ENCODE data around the gene TAS2R39. TPM values are rescaled to one million over a fixed set of nuclear protein-coding genes. Genes with fewer than 3 reads are reported as not detected.

Gene TAS2R39
- polyA plus RNA-seq, 12 donors: not detected

DNA sequence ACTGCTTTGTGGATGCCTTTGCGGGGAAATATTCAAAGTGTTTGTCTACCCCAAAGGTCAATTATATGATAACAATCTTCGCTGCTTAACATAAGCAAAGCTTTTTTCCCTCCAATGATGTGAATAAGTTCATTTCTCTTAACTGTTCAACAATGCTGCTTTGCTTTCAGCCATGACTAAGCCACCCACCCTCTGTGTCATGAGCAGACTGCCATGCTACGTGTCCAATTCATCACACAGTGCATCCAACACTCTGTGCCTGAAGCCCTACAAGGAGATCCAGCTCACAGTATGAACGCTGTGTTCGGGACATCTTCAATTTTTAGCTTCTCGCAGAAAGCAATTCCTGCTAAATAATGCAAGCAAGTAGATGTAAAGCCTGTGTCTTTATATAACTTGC lies 32.9 kb downstream of the TAS2R39 start:
- DNase-seq: no peak

DNA sequence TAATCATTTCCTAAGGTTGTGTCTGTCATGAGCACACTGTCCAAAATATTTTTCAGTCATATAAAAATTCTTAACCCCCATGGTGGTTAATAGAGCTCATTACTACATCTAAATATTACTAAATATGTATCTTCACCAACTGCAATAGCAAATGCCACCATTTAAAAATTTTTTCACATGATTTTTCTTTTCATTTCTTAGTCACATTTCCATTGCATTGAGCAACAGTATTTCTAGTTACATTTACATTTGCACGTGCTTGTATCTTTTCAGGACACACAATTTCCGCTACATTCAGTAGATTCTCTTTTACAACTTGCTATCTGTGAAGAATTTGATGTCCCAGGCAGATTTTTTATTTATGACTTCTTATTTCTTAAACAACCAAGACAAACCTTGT lies 33.5 kb downstream of the TAS2R39 start:
- DNase-seq: no peak

DNA sequence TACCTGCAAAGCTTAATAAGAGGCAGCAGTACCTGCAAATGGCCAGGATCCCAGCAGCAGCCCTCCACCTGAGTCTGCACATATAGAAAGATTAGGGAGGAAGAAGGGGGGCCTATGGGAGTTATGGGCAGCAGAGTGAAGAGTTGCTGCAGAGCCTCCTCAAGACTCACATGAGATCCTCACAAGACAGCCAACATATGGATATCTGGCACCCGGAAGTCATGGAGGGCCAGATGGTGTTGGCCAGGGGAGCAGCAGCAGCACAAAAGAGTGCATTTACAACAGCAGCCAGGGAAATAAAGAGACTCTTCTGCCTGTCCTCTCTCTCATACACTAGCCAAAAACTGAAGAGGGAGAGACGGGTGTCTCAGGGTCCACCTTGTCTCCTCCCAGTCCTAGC lies 34.6 kb downstream of the TAS2R39 start:
- DNase-seq: no peak

DNA sequence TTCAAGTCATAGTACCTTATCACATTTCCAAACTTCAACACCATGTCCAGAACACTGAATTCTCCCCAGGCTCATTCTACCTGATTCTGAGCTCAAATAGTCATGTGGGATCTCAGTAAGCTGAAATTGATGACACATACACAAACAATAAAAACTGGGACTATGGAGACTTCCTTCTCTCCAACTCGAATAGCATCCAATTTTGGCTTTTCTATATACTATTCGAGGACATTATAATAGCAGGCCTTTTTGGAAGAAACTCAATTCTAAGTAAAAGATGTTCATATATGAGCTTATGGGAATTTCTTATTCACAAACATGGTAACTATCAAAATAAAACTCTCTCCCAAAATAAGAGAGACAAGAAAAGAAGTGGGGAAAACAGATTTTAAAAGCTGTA lies 38.1 kb downstream of the TAS2R39 start:
- DNase-seq: peak; percentile 35

DNA sequence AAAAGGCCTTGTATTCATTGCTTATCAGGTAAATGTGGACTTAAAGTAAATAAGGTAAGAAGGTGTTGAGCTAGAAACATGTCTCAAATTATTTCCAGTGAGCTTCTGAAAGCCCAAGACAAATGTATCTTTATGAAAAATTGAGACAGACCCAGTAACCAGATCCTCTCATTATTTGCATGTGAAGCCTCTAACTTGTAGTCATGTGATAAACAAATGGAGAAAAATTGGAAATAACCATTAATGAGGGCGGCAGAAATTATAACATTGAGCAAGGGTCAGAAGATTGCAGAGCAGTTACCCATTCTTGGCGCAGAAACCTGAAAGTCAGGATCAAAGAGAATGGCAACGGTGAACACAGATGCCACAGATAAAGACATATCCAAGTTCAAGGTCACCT lies 38.5 kb downstream of the TAS2R39 start, which contains the start of gene TAS2R40:
TSS of gene TAS2R40 (plus strand) at position 301 of the 400 bp plus-strand sequence. CDS start at position 343, 42 bp downstream.
- DNase-seq: no peak

DNA sequence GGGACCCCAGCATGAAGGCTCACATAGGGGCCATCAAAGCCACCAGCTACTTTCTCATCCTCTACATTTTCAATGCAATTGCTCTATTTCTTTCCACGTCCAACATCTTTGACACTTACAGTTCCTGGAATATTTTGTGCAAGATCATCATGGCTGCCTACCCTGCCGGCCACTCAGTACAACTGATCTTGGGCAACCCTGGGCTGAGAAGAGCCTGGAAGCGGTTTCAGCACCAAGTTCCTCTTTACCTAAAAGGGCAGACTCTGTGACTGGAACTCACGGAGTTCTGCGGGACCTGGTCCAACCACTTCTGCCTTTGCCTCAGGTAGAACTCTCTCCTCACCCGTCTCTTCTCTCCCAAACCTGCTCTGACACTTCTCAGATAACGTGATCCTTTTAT lies 39.6 kb downstream of the TAS2R39 start:
- no peak for DNase-seq

DNA sequence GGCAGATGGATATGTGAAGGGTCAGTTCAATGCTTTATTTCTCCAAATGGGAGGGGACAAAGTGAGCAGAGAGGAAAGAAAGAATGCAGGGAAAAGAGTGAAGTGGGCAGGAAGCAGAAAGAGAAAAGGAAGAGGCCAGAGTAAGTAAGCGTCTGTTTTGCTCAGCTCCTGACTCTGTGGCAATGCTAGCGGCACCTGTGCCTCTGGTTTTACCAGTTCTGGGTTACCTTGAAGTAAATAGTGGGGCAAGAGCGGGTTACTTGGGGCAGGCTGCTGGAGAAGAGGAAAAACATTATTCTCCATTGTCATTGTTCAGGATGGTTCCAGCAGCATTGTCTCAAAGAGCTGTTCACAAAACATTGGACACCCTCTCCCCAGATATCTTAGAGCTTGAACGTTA lies 40.6 kb downstream of the TAS2R39 start:
- no peak for DNase-seq

DNA sequence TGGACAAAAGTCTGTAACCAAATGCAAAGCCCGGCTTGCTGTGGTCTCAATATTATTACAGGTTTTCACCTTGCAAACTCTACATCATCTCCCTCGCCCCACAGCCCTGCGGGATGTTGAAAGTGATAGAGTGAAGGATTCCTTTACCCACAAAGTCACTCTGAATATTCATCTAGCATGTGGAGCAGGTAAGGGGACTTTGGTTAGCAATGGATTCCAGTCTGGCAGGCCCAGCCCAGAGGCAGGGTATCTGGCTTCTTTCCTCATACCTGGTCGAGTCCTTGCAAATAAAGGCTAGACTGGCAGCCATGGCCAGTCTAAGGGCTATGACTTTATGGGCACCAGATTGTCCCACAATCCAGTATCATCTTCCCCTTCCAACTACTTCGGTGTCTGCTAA lies 41.8 kb downstream of the TAS2R39 start:
- no peak for DNase-seq

DNA sequence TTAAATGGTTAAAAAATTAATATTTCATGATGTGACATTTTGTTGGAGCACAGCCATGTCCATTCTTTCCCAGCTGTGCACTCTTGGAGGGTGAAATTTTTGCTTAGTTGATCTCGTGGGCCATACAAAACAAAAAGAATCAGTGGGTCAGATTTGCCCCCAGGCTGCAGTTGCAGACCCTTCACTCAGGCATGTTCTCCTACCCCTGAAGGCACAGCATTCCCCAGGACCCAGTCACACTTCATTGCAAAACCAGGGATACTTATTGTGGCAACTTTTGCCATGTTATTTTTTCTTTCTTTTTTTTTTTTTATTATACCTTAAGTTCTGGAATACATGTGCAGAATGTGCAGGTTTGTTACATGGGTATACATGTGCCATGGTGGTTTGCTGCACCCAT lies 44.6 kb downstream of the TAS2R39 start:
- no peak for DNase-seq

DNA sequence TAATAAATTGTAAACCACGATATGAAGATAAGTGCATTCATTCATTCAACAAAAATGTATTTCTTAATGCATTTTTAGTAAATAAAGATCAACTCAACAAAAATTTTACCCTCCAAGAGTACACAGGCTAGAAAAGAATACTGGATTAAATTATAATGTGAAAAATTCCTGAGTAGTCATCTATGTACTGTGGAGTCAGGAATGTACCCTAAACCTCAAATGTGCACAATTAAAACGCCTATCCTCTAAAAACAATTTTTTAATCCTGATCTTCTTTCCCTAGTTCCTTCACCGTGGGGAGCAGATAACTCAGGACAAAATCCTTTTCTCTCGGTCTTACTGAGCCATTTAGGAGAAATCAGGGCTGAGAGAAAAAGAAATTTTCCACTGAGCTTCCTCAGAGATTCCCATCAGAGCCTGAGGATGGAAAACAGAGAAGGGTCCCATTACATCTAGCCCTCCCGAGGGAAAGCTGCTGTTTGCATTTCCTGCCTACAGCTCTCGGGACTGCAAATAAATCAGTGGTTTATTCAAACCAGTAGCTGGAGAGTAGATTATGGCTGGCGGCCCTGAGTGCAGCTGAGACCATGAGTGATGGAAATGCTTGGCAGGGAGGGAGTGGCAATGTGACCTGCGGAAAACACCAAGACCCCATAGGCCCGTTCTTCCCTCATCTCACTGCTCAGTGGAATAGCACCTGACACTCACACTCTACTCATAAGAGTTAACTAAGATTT lies 46.0 kb downstream of the TAS2R39 start:
- no peak for DNase-seq

DNA sequence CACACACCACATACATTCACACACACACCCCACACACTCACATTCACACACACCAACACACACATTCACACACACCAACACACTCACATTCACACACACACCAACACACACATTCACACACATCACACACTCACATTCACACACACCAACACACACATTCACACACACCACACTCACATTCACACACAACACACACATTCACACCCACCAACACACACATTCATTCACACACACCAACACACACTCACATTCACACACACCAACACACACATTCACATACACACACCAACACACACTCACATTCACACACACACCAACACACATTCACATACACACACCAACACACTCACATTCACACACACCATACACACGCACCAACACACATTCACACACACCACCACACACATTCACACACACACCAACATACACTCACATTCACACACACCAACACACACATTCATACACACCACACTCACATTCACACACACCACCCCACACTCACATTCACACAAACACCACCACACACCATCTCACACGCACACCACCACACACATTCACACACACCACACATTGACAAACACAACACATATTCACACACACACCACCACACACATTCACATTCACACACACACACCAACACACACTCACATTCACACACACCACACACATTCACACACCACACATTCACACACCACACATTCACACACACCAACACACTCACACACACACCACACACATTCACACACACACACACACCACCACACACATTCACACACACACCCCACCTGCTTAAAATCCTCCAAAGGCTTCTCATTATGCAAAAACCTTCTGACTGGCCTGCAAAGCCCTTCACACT lies 47.6 kb downstream of the TAS2R39 start:
- no peak for DNase-seq

Other genes starting within 250 kb of the TAS2R39 start
- gene TRPV5, start 249.7 kb upstream of the TAS2R39 start, polyA plus RNA-seq (ENCODE audit: insufficient read length in 12 of 12): under 1 TPM in 6 of 12 donors, not detected in 6; 0.05 to 0.18 (median 0.10) TPM
- under 1 TPM in 7 of 12 donors, not detected in 5; 0.21 to 0.70 (median 0.52) TPM for gene LLCFC1, start 243.9 kb upstream of the TAS2R39 start, polyA plus RNA-seq (ENCODE audit: insufficient read length in 12 of 12)
- 1 to 10 TPM in 9 of 12 donors, under 1 TPM in 1, not detected in 2; 0.54 to 3.2 (median 1.6) TPM for gene KEL, start 221.1 kb upstream of the TAS2R39 start, polyA plus RNA-seq (ENCODE audit: insufficient read length in 12 of 12)
- gene OR9A2, start 156.3 kb upstream of the TAS2R39 start, polyA plus RNA-seq (ENCODE audit: insufficient read length in 12 of 12): not detected
- not detected for gene OR6V1, start 131.1 kb upstream of the TAS2R39 start, polyA plus RNA-seq (ENCODE audit: insufficient read length in 12 of 12)
- gene PIP, start 51.3 kb upstream of the TAS2R39 start, polyA plus RNA-seq (ENCODE audit: insufficient read length in 12 of 12): not detected
- not detected for gene TAS2R40, start 38.6 kb downstream of the TAS2R39 start, polyA plus RNA-seq (ENCODE audit: insufficient read length in 12 of 12)
- 100 to 1,000 TPM in 2 of 12 donors, 10 to 100 TPM in 9, not detected in 1; 72.2 to 111 (median 84.4) TPM for gene GSTK1, start 80.0 kb downstream of the TAS2R39 start, polyA plus RNA-seq (ENCODE audit: insufficient read length in 12 of 12)
- 1 to 10 TPM in 4 of 12 donors, under 1 TPM in 6, not detected in 2; 0.53 to 4.1 (median 0.98) TPM for gene TMEM139, start 101.5 kb downstream of the TAS2R39 start, polyA plus RNA-seq (ENCODE audit: insufficient read length in 12 of 12)
- 10 to 100 TPM; 19.8 to 99.7 (median 24.2) TPM for gene CASP2, start 104.9 kb downstream of the TAS2R39 start, polyA plus RNA-seq (ENCODE audit: insufficient read length in 12 of 12)
- gene CLCN1, start 132.7 kb downstream of the TAS2R39 start, polyA plus RNA-seq (ENCODE audit: insufficient read length in 12 of 12): 1 to 10 TPM in 6 of 12 donors, under 1 TPM in 4, not detected in 2; 0.36 to 4.5 (median 1.9) TPM
- 10 to 100 TPM in 1 of 12 donors, 1 to 10 TPM in 10, not detected in 1; 1.6 to 10.3 (median 2.1) TPM for gene FAM131B, start 179.3 kb downstream of the TAS2R39 start, polyA plus RNA-seq (ENCODE audit: insufficient read length in 12 of 12)
- 100 to 1,000 TPM in 11 of 12 donors, not detected in 1; 151 to 656 (median 188) TPM for gene ZYX, start 197.9 kb downstream of the TAS2R39 start, polyA plus RNA-seq (ENCODE audit: insufficient read length in 12 of 12)
- gene EPHA1, start 225.4 kb downstream of the TAS2R39 start, polyA plus RNA-seq (ENCODE audit: insufficient read length in 12 of 12): 10 to 100 TPM in 1 of 12 donors, 1 to 10 TPM in 9, not detected in 2; 1.5 to 15.4 (median 3.8) TPM